Measurements from ENCODE around the gene RPS15. TPM values are rescaled to one million over a fixed set of nuclear protein-coding genes. Genes with fewer than 3 reads are reported as not detected.

RPS15 gene
- total and polyA plus RNA-seq, 2 of the 13 experiments (the other 11 are each of a cell fraction or from before 2014, with no cell fraction given): 695 to 1,411 TPM

DNA sequence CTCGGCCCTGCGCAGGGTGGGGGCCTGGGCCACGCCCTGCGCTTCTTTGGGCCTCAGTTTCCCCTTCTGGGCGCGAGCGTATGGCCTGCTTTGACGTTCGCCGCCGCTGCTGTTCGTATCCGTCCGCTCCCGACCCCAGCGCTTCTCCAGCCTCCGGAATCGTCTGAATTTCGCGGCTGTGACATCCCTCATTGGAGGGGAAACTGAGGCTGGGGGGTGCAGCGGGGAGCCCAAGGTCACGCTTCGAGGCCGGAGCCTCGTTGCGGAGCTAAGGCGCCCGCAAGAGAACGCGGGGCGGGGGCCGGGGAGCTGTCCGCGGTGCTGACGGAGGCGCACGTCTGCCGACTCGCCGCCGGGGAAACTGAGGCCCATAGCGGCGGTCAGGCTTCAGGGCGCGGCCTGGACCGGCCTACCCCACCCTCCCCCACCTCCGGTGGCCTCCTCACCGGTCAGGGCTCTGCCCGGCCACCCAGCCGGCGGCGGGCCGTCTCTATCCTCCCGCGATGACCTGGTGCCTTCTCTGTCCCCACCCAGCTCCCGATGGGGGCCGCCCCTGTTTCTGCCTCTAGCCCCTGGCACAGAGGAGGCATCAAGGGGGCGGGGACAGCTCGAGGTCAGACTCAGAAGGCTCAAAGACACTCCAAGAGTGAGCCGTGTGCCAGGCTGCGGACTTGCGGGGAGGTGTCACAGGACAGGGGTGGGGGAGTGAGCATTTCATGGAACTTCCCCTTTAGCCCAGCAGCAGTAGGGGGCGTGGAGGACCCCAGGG, 8.7 kb downstream of the RPS15 start (continued):
- TF ChIP-seq ZNF550 (CRISPR knock-in tag; IDR thresholded peaks at IDR 0.05; ENCODE audit: borderline replicate concordance): no peak
- TF ChIP-seq ZNF660 (CRISPR knock-in tag; IDR thresholded peaks at IDR 0.05; ENCODE audit: borderline replicate concordance, low read depth): no peak
- TF ChIP-seq FOXO4 (CRISPR knock-in tag; conservative IDR thresholded peaks at IDR 0.05): no peak
- no peak for TF ChIP-seq ZNF605 (CRISPR knock-in tag; IDR thresholded peaks at IDR 0.05)
- TF ChIP-seq ZNF784 (CRISPR knock-in tag; IDR thresholded peaks at IDR 0.05; ENCODE audit: borderline replicate concordance): no peak
- peak; percentile 56 for TF ChIP-seq MED8 (CRISPR knock-in tag; IDR thresholded peaks at IDR 0.05; ENCODE audit: insufficient replicate concordance)
- peak; percentile 79; the same call in 1 of the 2 replicates for TF ChIP-seq HOXA5 (CRISPR knock-in tag; IDR thresholded peaks at IDR 0.05)
- no peak for TF ChIP-seq KAT8 (CRISPR knock-in tag; IDR thresholded peaks at IDR 0.05)
- no peak for TF ChIP-seq PAF1 (CRISPR knock-in tag; IDR thresholded peaks at IDR 0.05)
- no peak for TF ChIP-seq ZBTB3 (CRISPR knock-in tag; IDR thresholded peaks at IDR 0.05; ENCODE audit: borderline replicate concordance, low read depth)
- no peak for TF ChIP-seq MED13 (CRISPR knock-in tag; IDR thresholded peaks at IDR 0.05)
- TF ChIP-seq HNRNPLL (IDR thresholded peaks at IDR 0.05; ENCODE audit: low read depth, low read length, poor library complexity, severe bottlenecking): no peak
- TF ChIP-seq CEBPB (IDR thresholded peaks at IDR 0.05; ENCODE audit: borderline replicate concordance, low read depth, low read length): no peak
- peak; percentile 50; the same call in 1 of the 2 replicates for TF ChIP-seq ELF3 (CRISPR knock-in tag; IDR thresholded peaks at IDR 0.05)
- TF ChIP-seq ZNF629 (CRISPR knock-in tag; conservative IDR thresholded peaks at IDR 0.05): no peak
- no peak for TF ChIP-seq ZFY (CRISPR knock-in tag; IDR thresholded peaks at IDR 0.05)
- TF ChIP-seq, protein P1, sequence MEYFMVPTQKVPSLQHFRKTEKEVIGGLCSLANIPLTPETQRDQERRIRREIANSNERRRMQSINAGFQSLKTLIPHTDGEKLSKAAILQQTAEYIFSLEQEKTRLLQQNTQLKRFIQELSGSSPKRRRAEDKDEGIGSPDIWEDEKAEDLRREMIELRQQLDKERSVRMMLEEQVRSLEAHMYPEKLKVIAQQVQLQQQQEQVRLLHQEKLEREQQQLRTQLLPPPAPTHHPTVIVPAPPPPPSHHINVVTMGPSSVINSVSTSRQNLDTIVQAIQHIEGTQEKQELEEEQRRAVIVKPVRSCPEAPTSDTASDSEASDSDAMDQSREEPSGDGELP (IDR thresholded peaks at IDR 0.05; ENCODE audit: borderline replicate concordance, low read depth): no peak
- TF ChIP-seq, protein P2, sequence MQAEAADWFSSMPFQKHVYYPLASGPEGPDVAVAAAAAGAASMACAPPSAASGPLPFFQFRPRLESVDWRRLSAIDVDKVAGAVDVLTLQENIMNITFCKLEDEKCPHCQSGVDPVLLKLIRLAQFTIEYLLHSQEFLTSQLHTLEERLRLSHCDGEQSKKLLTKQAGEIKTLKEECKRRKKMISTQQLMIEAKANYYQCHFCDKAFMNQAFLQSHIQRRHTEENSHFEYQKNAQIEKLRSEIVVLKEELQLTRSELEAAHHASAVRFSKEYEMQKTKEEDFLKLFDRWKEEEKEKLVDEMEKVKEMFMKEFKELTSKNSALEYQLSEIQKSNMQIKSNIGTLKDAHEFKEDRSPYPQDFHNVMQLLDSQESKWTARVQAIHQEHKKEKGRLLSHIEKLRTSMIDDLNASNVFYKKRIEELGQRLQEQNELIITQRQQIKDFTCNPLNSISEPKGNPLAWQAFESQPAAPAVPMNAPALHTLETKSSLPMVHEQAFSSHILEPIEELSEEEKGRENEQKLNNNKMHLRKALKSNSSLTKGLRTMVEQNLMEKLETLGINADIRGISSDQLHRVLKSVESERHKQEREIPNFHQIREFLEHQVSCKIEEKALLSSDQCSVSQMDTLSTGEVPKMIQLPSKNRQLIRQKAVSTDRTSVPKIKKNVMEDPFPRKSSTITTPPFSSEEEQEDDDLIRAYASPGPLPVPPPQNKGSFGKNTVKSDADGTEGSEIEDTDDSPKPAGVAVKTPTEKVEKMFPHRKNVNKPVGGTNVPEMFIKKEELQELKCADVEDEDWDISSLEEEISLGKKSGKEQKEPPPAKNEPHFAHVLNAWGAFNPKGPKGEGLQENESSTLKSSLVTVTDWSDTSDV (CRISPR knock-in tag; IDR thresholded peaks at IDR 0.05): no peak
- TF ChIP-seq, protein P3, sequence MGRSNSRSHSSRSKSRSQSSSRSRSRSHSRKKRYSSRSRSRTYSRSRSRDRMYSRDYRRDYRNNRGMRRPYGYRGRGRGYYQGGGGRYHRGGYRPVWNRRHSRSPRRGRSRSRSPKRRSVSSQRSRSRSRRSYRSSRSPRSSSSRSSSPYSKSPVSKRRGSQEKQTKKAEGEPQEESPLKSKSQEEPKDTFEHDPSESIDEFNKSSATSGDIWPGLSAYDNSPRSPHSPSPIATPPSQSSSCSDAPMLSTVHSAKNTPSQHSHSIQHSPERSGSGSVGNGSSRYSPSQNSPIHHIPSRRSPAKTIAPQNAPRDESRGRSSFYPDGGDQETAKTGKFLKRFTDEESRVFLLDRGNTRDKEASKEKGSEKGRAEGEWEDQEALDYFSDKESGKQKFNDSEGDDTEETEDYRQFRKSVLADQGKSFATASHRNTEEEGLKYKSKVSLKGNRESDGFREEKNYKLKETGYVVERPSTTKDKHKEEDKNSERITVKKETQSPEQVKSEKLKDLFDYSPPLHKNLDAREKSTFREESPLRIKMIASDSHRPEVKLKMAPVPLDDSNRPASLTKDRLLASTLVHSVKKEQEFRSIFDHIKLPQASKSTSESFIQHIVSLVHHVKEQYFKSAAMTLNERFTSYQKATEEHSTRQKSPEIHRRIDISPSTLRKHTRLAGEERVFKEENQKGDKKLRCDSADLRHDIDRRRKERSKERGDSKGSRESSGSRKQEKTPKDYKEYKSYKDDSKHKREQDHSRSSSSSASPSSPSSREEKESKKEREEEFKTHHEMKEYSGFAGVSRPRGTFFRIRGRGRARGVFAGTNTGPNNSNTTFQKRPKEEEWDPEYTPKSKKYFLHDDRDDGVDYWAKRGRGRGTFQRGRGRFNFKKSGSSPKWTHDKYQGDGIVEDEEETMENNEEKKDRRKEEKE (IDR thresholded peaks at IDR 0.05): no peak
- TF ChIP-seq ZNF235 (CRISPR knock-in tag; IDR thresholded peaks at IDR 0.05; ENCODE audit: borderline replicate concordance): no peak
- no peak for TF ChIP-seq ZNF766 (CRISPR knock-in tag; IDR thresholded peaks at IDR 0.05; ENCODE audit: borderline replicate concordance)
- TF ChIP-seq RFX1 (IDR thresholded peaks at IDR 0.05): no peak
